Upper lobe of left lung (tissue), 4 donors: ENCODE measurements around the gene SLC10A7.

Experiments used
- CTCF ChIP-seq, 6 experiments: fragments of 450-650 bp in 4 of 6; fragments of 200-600 bp in 2 of 6; sonication (generic) in 2 of 6; IDR thresholded peaks; one replicate each; pipeline ENCODE4 v1.5.1; 2016 to 2019; ENCODE audit warnings: antibody characterized with exemption in 6 of 6
- POLR2A ChIP-seq, 4 donors: fragments of 450-650 bp; IDR thresholded peaks; one replicate each; pipeline ENCODE4 v1.5.1; 2016 to 2017; ENCODE audit warnings: antibody characterized with exemption in 4 of 4, mild to moderate bottlenecking in 2 of 4
- POLR2AphosphoS5 ChIP-seq, 2 donors: sonication (generic); formaldehyde crosslinking; IDR thresholded peaks; one replicate each; pipeline ENCODE4 v1.5.1; 2017; ENCODE audit warnings: antibody characterized with exemption in 2 of 2

- TF ChIP-seq CTCF (IDR thresholded peaks at IDR 0.05), result no peak
- no peak for TF ChIP-seq POLR2A (IDR thresholded peaks at IDR 0.05)
- no peak for TF ChIP-seq POLR2AphosphoS5 (IDR thresholded peaks at IDR 0.05)
These were observed 132.2 kb downstream of the SLC10A7 start for GRCh38 chr4:146389561-146389960.
